Stimulated activated CD4-positive, alpha-beta T cell treated with anti-CD3 and anti-CD28 coated beads, Interleukin-12 subunit alpha, Interleukin-12 subunit beta, amount 100 ng/mL, for 24 hours (primary cell): ENCODE data around the gene HHIPL1.

Experiments
- DNase-seq, 2 experiments: peaks; one replicate each; pipeline ENCODE4 v3.0.0-alpha.2; 2020; ENCODE audit warnings: low read depth in 2 of 2

The HHIPL1 gene

GRCh38 chr14:99611646-99612045, 33.3 kb upstream of the HHIPL1 start:
- no peak for DNase-seq

- DNase-seq, result no peak
Measured at GRCh38 chr14:99612071-99612737, 32.7 kb upstream of the HHIPL1 start.

GRCh38 chr14:99612738-99613330, 32.1 kb upstream of the HHIPL1 start:
- no peak for DNase-seq

- DNase-seq, result no peak
Measured at GRCh38 chr14:99615497-99616157, 29.3 kb upstream of the HHIPL1 start.

GRCh38 chr14:99616832-99617800, 27.8 kb upstream of the HHIPL1 start:
- DNase-seq, result no peak

- no peak for DNase-seq
Measured at GRCh38 chr14:99619835-99620834, 24.8 kb upstream of the HHIPL1 start.

GRCh38 chr14:99621948-99622347, 23.0 kb upstream of the HHIPL1 start:
- no peak for DNase-seq

- no peak for DNase-seq
Measured at GRCh38 chr14:99624024-99624423, 20.9 kb upstream of the HHIPL1 start.

- DNase-seq, result no peak
Measured at GRCh38 chr14:99624971-99625370, 20.0 kb upstream of the HHIPL1 start.

- no peak for DNase-seq
Measured at GRCh38 chr14:99625476-99625875, 19.5 kb upstream of the HHIPL1 start.

GRCh38 chr14:99626041-99626648, 18.8 kb upstream of the HHIPL1 start:
- DNase-seq, result no peak

- DNase-seq, result no peak
Measured at GRCh38 chr14:99627100-99627499, 17.8 kb upstream of the HHIPL1 start.

- no peak for DNase-seq
Measured at GRCh38 chr14:99627510-99628381, 17.2 kb upstream of the HHIPL1 start.

GRCh38 chr14:99628887-99629618, 15.9 kb upstream of the HHIPL1 start:
- peak; percentile 24 to 54 for DNase-seq

GRCh38 chr14:99630202-99630601, 14.7 kb upstream of the HHIPL1 start:
- DNase-seq, result no peak

- DNase-seq, result no peak
Measured at GRCh38 chr14:99632410-99633035, 12.4 kb upstream of the HHIPL1 start.

- no peak for DNase-seq
Measured at GRCh38 chr14:99633141-99633540, 11.8 kb upstream of the HHIPL1 start.

GRCh38 chr14:99633918-99634317, 11.0 kb upstream of the HHIPL1 start:
- DNase-seq, result no peak
